Measurements from ENCODE around the gene SHROOM1.

Gene SHROOM1

GRCh38 chr5:132777209-132778069 lies 53.0 kb downstream of the SHROOM1 start, which contains the start of gene SEPTIN8:
TSS of gene SEPTIN8 (minus strand) at chr5:132777239. CDS start at chr5:132777137, 102 bp downstream.
- no peak for DNase-seq (ENCODE audit: low read depth)

- no peak for DNase-seq (ENCODE audit: low read depth)
Observed at GRCh38 chr5:132776938-132777208, 53.6 kb downstream of the SHROOM1 start.

DNA sequence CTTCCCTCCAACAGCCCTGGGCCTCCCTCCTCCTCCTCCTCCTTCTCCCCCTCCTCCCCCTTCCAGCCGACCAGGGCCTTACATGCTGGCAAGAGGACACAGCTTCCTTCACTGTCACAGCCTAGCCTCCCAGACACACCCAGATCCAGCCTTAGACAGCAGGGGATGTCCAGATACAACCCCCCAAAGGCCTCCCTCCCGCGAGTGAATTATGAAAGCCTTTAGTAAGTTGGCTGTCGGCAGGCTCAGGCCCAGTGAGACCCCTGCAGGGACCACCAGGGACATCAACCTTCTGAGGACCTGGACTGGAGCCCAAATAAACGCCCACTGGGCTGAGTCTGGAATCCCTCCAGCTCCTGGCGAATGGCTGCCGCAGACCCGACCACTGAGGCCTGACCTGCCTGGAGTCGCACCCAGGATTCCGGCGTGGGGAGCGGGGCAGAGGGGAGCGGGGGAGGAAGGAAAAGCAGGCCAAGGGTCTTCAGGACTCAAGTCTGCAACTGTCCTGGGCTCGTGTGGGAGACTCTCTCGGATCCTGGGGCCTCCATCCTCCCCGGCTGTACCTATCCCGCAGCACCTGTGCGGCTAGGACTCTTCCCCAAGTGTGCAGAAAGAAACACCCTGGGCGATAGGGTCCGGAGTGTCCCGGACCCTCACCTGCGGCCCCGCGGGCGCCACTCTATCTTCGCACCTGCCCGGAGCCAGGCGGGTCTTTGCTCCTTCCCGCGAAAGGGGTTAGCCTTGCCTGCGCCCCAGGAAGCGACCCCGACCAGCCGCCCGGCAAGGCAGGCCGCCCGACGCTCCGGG lies 54.1 kb downstream of the SHROOM1 start:
- no peak for DNase-seq (ENCODE audit: low read depth)

DNA sequence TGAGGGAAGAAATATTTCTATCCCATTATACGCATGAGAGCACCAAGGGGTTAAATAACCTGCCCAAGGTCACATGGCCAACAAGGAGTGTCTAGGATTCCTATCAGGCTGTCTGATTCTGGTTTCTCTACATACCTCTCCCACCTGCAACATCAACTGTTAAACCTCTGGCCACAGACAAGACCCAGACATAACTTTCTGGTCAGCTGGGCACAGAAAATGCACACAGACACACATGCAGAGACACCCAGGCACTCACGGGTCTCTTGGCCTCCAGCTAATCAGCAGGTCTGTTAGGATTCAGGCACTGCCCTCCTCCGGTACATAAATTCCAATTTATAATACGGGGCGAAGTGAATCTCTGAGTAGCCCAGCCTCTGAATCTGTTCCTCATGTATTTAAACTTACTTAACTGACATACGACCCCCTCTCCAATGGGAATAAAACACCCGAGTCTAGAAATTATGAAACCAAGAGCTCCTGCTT lies 54.9 kb downstream of the SHROOM1 start:
- no peak for DNase-seq (ENCODE audit: low read depth)

DNA sequence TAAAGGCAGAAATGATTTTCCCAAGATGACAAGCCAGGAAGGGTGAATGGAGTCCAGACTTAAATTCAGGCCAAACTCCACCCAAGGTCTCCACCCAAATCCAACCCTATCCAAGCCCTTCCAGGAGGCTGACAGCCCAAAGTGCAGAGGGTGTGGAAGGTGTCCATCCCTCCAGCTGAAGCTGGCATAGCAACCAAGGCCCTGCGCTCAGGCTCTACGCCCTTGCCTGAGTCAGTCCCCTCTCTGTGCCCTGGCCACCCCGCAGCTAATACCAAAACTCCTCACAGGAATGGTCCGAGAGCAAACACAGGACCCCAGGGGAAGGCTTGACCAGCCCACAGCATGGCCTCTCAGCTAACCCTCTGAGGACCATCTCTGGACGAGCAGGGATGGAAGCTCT lies 55.6 kb downstream of the SHROOM1 start:
- no peak for DNase-seq (ENCODE audit: low read depth)

DNA sequence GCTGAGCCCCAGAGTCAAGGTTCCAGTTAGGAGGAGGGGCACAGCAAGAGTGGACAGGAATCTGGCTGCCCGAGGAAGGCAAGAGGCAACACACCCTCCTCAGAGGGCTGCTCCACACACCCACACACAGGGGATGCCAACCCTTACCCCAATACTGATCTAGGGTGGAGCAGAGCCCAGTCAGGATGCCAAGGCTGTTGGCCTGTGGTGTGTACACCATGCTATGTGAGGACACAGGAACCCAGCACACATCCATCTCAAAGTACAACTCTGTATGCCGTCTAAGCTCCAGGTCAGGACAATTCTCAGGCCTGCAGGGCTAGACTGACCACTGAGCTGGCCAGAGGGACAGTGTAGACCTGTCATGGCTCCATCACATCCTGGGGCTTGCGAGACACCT lies 56.0 kb downstream of the SHROOM1 start:
- no peak for DNase-seq (ENCODE audit: low read depth)

GRCh38 chr5:132773601-132774355 lies 56.7 kb downstream of the SHROOM1 start:
- DNase-seq (ENCODE audit: low read depth): no peak

DNA sequence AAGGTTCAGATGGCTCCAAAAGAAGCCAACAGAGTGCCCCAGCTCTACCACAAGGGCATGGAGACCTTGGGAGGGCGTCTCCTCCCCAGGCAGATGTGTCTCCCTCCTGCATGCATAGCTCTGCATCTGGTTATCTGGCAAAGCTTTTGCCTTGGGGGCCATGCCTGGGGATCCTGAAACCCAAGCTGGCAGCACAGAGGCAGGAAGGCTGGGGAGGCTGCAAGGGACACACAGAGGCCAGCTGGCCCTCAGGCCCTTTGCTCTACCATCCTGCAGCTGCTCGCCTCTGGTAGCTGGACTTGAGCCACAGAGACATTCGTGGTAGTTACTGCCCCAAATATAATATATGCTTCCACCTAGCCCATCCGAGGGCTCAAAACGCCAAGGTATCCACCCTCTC lies 57.3 kb downstream of the SHROOM1 start:
- no peak for DNase-seq (ENCODE audit: low read depth)

GRCh38 chr5:132772291-132773070 lies 58.0 kb downstream of the SHROOM1 start:
- DNase-seq (ENCODE audit: low read depth): no peak

Data from non-pigmented ciliary epithelial cell (primary cell).